Stimulated activated CD4-positive, alpha-beta T cell treated with anti-CD3 and anti-CD28 coated beads, Interleukin-12 subunit alpha, Interleukin-12 subunit beta, amount 100 ng/mL, for 48 hours (primary cell): ENCODE results near the gene CAPN14.

Experiments used
- DNase-seq, 3 donors: peaks; one replicate each; pipeline ENCODE4 v3.0.0-alpha.2; 2020; ENCODE audit warnings: low read depth in 2 of 3, low spot score in 1 of 3

Gene CAPN14

DNA sequence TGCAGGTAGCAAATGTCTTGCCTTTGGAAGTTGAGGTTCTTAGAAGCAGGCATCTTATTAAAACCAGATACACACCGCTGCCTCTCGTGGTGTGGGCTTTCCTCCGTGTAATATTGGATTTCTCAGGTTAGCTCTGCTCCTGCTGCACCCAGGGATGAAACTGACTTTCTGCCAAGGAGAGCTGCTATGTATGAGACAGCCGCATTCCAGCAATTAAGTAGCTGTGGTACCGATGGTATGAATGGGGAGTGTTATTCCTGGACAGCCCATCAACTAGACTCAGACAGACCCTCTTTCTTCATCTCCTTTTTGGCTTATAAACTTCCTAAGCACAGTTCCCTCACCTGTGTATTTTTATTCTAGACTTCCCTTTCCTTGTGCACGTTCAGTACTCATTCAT, 9.8 kb upstream of the CAPN14 start:
- DNase-seq = no peak

DNA sequence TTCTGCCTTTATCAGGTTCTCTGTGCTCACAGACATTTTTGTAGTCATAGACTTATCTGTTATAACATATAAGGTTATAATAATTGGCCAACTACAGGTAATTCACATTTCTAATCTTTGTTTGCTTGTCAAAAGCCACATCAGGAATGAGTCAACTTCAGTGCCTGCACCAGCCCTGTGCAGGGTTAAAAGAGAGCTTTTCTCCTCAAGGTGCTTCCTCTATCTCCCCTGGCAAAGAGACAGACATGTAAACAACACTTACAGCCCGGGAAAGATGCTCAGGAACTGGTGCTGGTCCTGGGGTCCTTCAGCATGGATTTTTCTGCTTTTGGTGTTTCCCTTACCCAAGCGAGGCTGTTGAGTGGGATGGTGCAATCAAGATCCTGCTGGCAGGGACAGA, 9.0 kb upstream of the CAPN14 start:
- no peak for DNase-seq

DNA sequence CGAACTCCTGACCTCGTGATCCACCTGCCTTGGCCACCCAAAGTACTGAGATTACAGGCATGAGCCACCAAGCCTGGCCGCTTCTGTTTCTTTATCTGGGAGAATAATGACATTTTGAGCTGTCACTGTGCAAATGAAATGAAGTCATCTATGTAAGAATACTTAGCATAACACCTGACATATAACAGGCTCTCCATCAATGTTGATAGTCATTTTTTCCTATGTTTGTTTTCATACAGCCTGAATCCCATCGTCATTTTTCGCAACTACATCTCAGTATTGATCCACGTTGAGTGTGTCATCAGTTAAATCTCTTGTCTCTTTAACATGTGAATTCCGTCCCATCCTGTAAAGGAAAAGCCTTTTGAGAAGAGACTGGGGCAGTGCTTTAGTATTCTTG, 6.4 kb upstream of the CAPN14 start:
- DNase-seq = no peak

DNA sequence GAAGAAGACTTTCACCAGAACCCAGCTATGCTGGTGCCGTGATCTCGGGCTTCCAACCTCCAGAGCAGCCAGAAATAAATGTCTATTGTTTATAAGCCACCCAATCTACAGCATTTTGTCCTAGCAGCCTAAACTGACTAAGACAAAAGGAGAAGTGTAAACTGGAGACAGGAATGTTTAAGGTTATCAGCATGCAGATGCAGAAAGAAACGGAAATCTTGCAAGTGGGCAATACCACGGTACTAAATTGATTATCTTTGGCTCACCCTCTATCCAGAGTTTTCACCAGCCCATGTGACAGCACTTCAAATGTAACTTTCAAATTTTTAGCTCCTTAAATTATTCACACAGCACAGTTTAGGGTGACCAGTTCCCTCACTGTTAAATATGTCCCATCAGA, 5.7 kb upstream of the CAPN14 start:
- no peak for DNase-seq

DNA sequence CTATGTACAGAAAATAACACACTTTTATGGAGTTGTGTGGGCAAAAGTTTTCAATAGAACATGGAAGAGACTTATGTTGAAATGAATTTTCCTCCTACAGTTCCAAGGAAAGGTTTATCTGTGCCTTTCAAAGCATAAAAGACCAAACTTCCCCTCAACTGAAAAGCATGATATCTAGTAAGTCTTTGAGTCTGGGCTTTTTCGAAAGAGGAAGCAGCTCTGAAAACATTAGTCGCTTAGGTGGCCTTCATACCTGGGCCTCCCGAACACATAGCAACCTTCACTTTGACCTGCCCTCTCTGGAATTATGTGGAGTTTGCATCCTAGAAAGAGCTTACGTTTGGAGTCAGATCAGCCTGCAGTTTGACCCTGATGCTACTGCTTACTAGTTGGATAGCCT, 4.8 kb upstream of the CAPN14 start:
- no peak for DNase-seq

DNA sequence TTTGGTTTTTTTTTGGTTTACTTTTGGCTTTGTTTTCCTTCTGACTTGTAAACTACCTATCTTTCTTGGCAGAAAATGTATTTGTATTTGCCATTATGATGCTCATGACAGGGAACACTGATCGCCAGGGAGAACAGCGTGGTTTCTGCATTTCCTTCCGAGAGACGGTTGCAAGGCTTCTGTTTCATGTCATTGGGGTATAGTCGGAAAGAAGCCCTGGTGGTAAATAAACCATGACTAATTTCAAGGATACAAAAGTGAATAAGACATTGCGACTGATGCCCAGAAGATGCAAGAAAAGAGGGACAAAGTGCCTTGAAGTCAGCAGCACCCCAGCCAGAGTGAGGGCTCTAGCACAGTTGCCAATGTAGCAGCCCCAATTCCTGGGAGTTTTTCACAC, 4.2 kb upstream of the CAPN14 start:
- DNase-seq = no peak

DNA sequence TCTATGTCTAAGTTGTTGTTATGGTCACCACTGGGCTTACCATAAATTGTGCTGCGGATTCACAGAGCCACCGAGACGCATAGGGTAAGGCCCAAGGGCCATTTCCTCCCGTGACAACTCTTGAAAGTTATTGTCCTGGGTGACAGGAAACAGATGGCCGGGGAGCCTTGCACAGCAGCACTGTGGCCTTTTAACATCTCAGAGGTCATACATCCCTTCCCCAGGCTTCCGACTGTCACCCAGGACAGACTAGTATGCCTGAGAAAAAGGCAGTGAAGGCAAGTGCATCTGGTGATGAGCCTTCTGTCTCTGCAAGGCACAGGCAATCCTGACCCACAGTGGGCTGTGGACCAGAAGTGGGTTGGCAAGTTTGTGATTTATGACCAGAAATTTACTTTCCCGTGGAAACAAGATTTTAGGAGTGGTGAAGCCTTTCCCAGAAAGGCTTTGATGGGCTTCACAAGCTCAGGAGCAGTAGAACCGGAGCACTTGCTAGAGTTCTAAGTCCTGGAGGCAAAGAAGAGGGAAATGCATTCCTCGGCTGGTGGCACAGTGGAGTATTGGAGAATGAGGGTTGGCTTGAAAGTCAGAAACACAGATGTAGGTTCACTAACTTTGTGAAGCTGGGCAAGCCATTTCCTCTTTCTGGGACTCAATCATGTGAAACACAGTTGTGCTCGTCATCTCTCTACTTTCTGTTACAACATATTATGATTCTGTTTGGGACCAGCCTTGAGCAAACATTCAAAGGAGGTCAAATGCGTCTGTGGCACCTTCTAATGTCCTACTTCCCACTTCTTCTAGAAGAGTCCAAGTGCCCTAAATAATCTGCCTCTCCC, 2.0 kb upstream of the CAPN14 start:
- DNase-seq = no peak

DNA sequence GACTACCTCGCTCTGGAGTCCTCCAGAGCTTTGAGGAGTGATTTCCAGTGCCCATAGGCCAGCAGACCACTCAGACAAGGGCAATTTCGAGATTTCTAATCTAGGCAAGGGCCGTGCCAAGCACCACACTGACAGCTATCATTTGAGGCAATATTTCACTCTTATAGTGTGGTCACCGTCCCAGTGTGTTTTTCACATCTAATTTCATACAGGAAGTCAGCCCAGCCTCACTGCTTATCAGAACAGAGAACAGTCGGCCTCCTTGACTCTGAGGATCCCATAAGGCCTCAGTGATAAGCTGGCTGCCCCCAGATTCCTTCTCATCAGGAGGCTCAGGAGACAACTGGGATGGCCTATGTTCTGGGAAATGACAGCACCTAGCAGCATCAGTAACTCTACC, 581 bp downstream of the CAPN14 start:
- DNase-seq = no peak

DNA sequence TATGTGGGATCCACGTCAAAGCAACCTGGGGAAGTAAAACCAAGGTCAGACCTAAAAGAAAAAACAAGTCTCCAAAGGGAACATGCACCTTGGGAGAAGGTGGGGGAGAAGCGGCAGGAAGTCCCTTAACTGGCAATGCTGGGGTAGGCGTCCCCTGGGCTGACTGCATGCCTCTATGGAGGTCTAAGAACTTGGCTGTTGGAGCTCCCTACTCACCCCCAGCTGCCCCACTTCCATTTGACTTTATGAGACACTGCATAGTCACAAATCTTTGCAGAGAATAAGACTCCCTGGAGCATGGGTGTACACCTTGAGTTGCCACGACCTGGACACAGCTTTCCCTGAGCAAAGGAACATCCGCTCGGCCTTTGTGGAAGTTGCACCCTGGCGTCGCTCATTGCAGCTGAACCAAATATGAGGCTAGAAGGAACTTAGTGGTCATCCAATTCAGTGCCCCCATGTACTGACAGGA, 2.8 kb downstream of the CAPN14 start:
- DNase-seq = no peak

DNA sequence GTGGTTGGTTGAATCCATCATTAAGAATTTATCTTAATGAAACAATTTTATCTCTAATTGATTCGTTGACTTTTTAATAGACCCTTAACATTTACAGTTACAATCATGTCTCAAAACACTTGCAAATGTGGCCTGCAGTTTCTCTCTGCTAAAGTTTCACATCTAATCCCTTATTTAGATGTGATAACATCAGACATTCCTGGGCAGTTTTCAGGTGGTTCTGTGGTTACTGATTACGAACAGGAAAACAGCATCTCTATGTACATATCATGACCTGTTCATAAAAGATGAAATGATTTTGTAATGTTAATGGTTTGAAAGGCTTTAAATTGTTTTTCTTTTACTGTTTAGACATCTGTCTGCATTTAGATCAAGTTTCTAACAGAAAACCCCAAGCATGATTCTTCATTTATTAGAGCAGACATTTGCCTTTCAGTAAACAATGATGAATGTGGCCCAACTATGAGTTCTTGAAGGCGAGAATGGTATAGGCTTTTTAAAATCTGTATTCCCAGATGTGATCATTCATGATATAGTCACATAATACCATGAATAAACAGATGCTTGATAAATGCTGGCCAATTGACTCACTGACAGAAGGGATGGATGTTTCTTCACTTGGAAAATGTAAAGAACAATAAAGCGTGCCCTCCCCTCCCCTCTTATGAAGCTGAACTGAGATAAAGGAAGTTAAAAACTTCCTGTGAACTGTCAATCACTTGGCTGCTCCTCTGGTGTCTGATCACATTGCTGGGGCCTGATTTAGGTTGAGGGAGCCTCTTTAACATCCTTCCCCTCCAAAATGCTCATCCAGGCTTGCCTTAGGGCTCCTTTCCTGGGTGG, 3.5 kb downstream of the CAPN14 start:
- no peak for DNase-seq

DNA sequence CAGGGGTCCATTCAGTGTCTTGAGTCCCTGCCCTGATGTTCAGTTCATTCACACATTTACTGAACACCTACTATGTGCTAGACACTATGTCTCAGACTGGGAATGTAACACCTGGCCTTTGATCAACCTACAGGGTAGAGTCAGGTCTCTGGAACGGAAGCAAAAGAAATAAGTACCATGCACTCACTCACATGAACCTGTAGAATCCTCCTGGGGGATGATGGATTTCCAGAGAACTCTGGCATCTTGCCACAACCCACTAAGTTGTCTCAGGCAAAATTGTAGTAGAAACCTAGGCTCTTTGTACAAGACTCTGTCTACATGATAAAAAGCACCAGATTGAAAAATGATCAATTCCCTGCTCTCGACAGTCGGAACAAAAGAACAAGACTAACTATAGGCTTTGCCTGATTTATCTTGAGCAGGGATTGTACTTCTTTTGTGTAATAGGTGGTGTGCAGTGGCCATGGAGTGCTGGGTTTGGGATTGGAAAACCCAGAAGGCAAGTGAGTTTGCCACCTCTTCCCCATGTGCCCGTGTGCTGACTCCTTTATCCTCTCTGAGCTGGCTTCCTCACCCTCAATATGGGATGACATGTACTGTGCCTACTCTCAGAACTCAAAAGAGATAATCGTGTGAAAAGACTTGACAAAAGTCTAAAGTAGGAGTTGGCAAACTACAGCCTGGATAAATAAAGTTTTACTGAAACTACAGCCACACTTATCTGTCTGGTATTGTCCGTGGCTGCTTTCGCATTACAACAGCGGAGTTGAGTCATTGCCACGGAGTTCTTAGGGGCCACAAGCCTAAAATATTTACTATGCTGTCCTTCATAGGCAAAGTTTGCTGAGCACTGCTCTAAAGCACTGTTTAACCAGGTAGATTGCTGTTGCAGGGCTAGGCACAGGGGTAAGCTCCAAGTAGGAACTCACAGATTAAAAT, 4.4 kb downstream of the CAPN14 start:
- DNase-seq = no peak

DNA sequence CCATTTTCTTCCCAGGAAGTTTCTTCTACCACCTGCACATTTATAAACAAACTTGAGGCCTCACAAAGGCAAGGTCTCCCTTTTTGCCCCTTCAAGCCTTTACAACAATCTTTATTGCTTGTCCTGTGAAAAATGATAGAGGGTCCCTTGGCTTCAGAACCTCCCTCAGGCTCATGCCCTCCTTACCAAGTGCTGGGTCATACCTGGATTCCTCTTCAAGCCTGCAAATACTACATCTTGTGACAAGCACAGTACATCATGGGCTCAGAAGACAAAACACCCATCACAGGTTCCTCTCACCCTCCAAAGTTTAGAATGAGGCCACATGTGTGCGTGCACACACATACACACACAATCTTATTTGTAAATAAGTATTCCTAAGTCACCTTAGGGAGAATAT, 9.1 kb downstream of the CAPN14 start:
- no peak for DNase-seq

DNA sequence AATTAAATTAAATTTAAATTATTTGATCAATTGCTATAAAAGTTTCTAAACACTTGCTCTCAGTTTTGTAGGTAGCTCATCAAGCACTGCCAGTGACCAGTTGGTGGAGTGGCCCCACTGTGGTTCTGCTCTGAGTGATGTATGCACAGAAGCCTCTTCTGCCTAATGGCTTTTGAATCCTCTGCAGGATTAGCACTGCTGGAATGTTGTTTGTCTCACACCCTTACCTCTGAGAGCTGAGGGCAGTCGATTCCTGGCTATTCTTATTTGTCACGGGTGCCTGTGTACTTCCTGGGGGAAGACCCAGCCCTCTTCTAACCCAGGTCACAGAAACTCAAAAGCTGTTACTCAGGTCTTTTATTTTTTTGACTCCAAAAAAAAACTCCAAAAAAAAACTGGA, 9.5 kb downstream of the CAPN14 start:
- DNase-seq = no peak

DNA sequence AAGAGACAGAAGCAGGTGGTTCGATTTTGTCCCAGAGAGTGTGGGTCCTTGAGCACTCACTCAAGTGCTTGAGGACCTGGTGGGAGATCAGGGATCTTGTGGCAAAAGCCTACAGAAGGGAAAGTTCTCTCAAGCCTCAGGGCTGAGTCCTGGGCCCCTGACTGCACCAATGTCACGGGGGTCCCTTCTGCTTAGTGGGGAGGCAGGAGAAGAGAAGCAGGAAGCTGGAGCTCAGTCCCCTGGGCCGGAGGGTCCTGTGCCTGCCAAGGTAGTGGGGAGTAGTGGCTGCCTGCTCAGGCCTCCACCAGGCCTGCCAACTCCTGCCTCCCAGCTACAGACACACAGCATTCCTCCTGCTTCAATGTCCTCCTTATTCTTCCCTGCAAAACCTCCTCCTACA, 11.7 kb downstream of the CAPN14 start:
- no peak for DNase-seq

DNA sequence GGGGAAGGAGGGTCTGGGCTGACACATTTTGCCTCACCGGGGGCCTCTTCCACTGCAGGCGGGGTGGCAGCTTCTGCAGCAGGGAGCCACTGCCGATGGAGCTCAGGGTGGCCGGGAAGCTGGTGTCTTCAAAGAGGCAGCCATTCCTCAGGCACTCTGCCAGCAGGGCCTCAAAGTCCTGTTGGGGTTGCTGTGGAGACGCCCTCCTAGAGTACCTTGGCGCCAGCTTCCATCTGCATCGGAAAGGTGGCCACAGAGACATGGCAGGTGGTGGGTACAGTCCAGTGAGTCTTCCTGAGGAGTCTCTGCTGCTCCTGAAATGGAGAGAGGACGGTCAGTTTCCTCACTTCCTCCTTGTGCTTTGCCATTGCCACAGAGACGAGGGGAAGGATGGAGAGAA, 12.1 kb downstream of the CAPN14 start:
- no peak for DNase-seq

DNA sequence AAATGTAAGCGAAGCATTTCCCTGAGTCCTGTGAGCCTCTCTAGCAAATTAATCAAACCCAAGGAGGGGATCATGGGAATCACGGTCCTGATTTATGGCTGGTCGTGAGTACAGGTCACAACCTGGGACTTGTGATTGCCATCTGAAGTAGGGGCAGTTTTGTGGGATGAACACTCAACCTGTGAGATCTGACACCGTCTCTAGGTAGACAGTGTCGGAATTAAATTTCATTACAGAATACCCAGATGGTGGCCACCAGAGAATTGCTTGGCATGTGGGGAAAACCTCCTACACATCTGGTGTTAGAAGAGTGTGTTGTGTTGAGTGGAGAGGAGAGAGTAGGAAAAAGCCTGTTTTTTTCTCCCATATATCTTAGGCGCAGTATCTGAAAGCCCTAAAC, 12.5 kb downstream of the CAPN14 start:
- no peak for DNase-seq

DNA sequence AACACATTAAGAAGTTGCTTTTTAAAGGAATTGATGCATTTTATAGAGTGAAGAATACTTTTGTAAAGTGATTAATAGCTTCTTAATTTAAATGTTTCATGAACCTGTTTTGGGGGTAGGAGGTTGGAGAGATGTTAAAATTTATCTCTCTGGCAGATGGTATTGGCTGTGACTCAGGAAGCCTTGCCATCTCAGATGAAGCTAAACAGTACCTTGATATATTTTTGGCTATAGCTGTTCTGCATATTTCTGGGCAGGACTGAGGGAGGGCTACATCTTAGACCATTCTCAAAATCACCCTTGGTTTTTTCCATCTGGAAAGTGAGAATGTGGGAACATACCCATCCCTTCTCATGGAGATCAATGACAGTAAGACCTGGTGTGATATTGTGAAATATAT, 13.4 kb downstream of the CAPN14 start:
- no peak for DNase-seq

DNA sequence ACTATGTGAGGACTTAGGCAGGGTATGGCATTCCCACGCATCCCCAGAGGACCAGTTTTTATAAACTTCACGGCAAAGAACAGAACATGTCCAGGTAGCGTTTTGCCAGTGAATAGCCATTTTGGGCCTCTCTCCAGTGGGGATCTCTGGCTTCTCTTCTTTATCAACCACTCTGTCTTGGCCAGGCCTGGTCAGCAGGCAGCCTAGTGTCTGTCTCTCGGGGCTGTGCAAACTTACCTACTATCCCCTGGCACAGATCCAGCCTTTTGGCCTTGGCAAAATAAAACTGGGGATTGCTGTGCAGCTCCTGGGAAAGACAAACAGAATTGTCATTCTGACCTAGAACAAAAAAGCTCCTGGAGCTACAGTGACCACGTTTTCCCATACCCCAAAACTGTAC, 14.5 kb downstream of the CAPN14 start:
- DNase-seq = no peak

DNA sequence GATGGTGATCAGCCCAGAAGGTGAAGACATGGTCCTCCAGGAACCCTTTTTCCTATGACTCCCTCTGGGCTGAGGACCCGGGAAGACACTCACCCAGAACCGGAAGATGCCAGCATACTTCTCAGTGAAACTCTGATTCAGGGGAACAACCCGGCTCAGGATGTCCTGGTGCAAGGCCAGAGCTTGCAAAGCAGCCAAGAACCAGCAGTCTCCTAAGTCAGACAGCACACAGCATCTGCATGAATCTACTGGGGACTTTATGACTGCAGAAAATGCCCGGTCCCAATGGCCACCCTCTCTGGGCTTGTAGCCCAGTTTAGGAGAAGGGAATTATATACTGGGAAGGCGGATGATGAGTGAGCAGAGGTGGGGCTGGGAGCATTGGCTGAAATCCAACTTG, 15.3 kb downstream of the CAPN14 start:
- no peak for DNase-seq

DNA sequence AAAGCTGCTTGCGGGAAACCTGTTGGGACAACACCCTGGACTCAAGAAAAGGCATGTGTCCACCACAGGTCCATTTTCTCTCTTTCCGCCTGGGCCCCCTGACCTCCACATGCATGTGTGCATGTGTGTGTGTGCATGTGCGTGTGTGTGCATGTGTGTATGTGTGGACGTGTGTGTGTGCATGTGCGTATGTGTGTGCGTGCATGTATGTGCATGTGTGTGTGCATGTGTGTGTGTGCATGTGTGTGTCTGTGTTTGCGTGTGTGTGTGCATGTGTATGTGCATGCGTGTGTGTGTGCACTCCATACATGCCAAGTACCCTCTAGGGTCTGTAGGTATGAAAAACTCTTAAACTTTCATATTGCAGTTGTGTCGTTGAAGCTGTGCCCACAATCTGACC, 16.3 kb downstream of the CAPN14 start:
- DNase-seq = no peak

DNA sequence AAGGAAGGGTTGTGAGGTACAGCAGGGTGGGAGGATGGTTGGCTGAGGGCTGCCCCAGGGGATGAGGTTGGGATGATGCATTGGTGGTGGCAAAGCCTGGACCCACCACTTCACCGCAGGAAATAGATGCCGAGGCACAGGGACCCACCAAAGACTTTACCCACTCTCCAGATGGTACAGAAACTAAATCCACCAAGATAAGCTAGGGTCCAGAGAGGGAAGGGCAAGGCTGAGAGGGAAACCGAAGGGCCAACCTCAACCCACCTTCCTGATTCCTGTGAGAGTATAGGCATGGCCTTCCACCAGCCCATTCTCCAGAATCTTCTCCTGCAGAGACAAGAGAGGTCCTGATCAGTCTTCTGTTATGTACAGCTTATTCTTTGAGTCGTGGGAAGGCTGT, 18.1 kb downstream of the CAPN14 start:
- DNase-seq = no peak
